PC-3 (cell line): Measurements from ENCODE around the gene C15orf39.

ENCODE experiments used
- CTCF ChIP-seq: fragments of 300-600 bp; sonication (generic); conservative IDR thresholded peaks from 2 replicates; pipeline ENCODE4 v1.5.1; 2017; ENCODE audit warnings: antibody characterized with exemption, low read depth, mild to moderate bottlenecking, low read length
- EZH2 ChIP-seq: fragments of 300-600 bp; sonication (generic); IDR thresholded peaks from one replicate; pipeline ENCODE4 v1.6.1; 2017; ENCODE audit warnings: antibody characterized with exemption, mild to moderate bottlenecking, low read length; ENCODE audit not compliant: unreplicated experiment
- EZH2phosphoT487 ChIP-seq: fragments of 300-600 bp; sonication (generic); IDR thresholded peaks from 2 replicates; pipeline ENCODE4 v1.6.1; 2018; ENCODE audit warnings: mild to moderate bottlenecking, antibody characterized with exemption, low read length, borderline replicate concordance

GRCh38 chr15:75225951-75226732 lies 24.5 kb downstream of the C15orf39 start:
- no peak for TF ChIP-seq CTCF
- no peak for TF ChIP-seq EZH2
- no peak for TF ChIP-seq EZH2phosphoT487
